Stomach (tissue), 4 donors: Measurements from ENCODE around the gene NETO2.

Source experiments
- CTCF ChIP-seq, 7 experiments: fragments of 450-650 bp in 4 of 7; fragments of 200-600 bp in 3 of 7; sonication (generic) in 3 of 7; IDR thresholded peaks; one replicate each; pipeline ENCODE4 v1.5.1; 2016 to 2019; ENCODE audit warnings: antibody characterized with exemption in 7 of 7, control low read depth in 2 of 7, mild to moderate bottlenecking in 1 of 7
- EP300 ChIP-seq: sonication (generic); formaldehyde crosslinking; IDR thresholded peaks from one replicate; pipeline ENCODE4 v1.6.1; 2017; ENCODE audit warnings: antibody characterized with exemption
- POLR2A ChIP-seq, 4 donors: fragments of 450-650 bp; IDR thresholded peaks; one replicate each; pipeline ENCODE4 v1.6.1; 2016; ENCODE audit warnings: antibody characterized with exemption in 4 of 4, control low read depth in 2 of 4, mild to moderate bottlenecking in 1 of 4, moderate library complexity in 1 of 4
- POLR2AphosphoS5 ChIP-seq, 3 donors: sonication (generic); formaldehyde crosslinking; IDR thresholded peaks; one replicate each; pipeline ENCODE4 v1.6.1; 2016; ENCODE audit warnings: antibody characterized with exemption in 3 of 3

DNA sequence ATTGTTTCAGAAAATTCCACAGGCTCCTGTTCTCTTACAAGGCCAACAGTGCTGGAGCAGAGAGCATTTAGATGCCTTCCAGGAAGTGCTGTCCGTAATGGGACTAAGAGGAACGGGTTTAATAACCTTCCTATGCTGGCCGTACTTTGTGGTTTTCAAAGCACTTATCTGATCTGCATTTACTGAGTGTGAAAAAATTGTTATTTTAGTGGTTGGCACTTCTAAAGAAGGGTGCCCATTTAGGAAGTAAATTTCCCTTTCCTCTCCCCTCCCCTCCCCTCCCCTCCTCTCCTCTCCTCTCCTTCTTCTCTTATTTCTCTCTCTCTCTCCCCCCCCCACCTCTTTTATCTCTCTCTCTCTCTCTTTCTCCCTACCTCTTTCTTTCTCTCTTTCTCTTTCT, 98.3 kb downstream of the NETO2 start:
- TF ChIP-seq CTCF (IDR thresholded peaks at IDR 0.05) (no peak), EP300 (no peak), POLR2A (IDR thresholded peaks at IDR 0.05) (no peak), POLR2AphosphoS5 (IDR thresholded peaks at IDR 0.05) (no peak)
